Keratinocyte (primary cell): ENCODE measurements around the gene FGD1. TPM values are rescaled to one million over a fixed set of nuclear protein-coding genes. Genes with fewer than 3 reads are reported as not detected.

Source experiments
- DNase-seq: peaks from one replicate; pipeline ENCODE4 v3.0.0-alpha.2; 2011; ENCODE audit warnings: low read depth, missing footprints, low spot score
- FAIRE-seq: peaks from 2 replicates; lab custom pipeline; 2011; peaks lifted over from hg19 to GRCh38; lab: Jason Lieb, UNC
- H2AFZ ChIP-seq: 2 replicates; pipeline ENCODE4 v1.6.0; 2012; ENCODE audit warnings: low read length, control low read depth, inconsistent platforms; ENCODE audit not compliant: control insufficient read depth
- H3K27ac ChIP-seq: 2 replicates; pipeline ENCODE4 v1.5.1; 2011; ENCODE audit warnings: low read length; ENCODE audit not compliant: control insufficient read depth, insufficient read depth
- H3K27me3 ChIP-seq: 3 replicates; pipeline ENCODE4 v1.6.0; 2011; ENCODE audit warnings: low read length; ENCODE audit not compliant: control insufficient read depth, insufficient read depth; ENCODE audit errors: extremely low read depth
- H3K36me3 ChIP-seq, 2 experiments: 2 replicates in 1 of 2; 3 replicates in 1 of 2; pipeline ENCODE4 v1.5.1; 2011; ENCODE audit warnings: low read length in 2 of 2, mild to moderate bottlenecking in 1 of 2; ENCODE audit not compliant: control insufficient read depth in 2 of 2, insufficient read depth in 2 of 2; ENCODE audit errors: extremely low read depth in 1 of 2
- H3K4me1 ChIP-seq: 3 replicates; pipeline ENCODE4 v1.5.1; 2011; ENCODE audit warnings: low read length; ENCODE audit not compliant: control insufficient read depth, insufficient read depth; ENCODE audit errors: extremely low read depth
- H3K4me2 ChIP-seq: 3 replicates; pipeline ENCODE4 v1.6.0; 2011; ENCODE audit warnings: low read depth, low read length; ENCODE audit not compliant: control insufficient read depth, insufficient read depth; ENCODE audit errors: extremely low read depth
- H3K4me3 ChIP-seq, 3 experiments: fragments of 200-600 bp in 1 of 3; sonication (generic) in 1 of 3; 2 replicates in 2 of 3; 3 replicates in 1 of 3; pipeline ENCODE4 v1.5.1; 2011 to 2016; ENCODE audit warnings: low read length in 3 of 3, mild to moderate bottlenecking in 3 of 3, control low read depth in 2 of 3, inconsistent platforms in 1 of 3, low read depth in 1 of 3, mixed read lengths in 1 of 3, mixed run types in 1 of 3, moderate library complexity in 1 of 3; ENCODE audit not compliant: control insufficient read depth in 2 of 3, insufficient read depth in 2 of 3; ENCODE audit errors: extremely low read depth in 1 of 3
- H3K79me2 ChIP-seq: 2 replicates; pipeline ENCODE4 v1.6.0; 2012; ENCODE audit warnings: low read length; ENCODE audit not compliant: control insufficient read depth, insufficient read depth
- H3K9ac ChIP-seq: 3 replicates; pipeline ENCODE4 v1.6.0; 2011; ENCODE audit warnings: low read length; ENCODE audit not compliant: control insufficient read depth, insufficient read depth; ENCODE audit errors: extremely low read depth
- H3K9me1 ChIP-seq: 3 replicates; pipeline ENCODE4 v1.6.0; 2011; ENCODE audit warnings: low read length; ENCODE audit not compliant: control insufficient read depth, insufficient read depth; ENCODE audit errors: extremely low read depth
- H3K9me3 ChIP-seq: 2 replicates; pipeline ENCODE4 v1.5.1; 2012; ENCODE audit warnings: low read depth, low read length; ENCODE audit not compliant: control insufficient read depth
- H4K20me1 ChIP-seq: 3 replicates; pipeline ENCODE4 v1.6.0; 2011; ENCODE audit warnings: low read length; ENCODE audit not compliant: control insufficient read depth, insufficient read depth; ENCODE audit errors: extremely low read depth
- EZH2 ChIP-seq: IDR thresholded peaks from one replicate; pipeline ENCODE4 v1.6.1; 2012; ENCODE audit warnings: inconsistent platforms, mild to moderate bottlenecking, low read length, moderate library complexity
- dilution Hi-C: fragments of 300-500 bp; cut with MboI; formaldehyde crosslinking; loops from one replicate; pipeline ENCODE4 v1.7.0; 2020; ENCODE audit warnings: low sequenced_read_pairs; ENCODE audit not compliant: extremely low pct_ligation_motif_present
- polyA plus RNA-seq, 5 experiments: library from polyadenylated mRNA; depleted of rRNA in 3 of 5; stranded (reverse) in 3 of 5; stranded (forward) in 1 of 5; unstranded in 1 of 5; fragments of >200 nt; gene quantifications; 1 replicate in 1 of 5; 2 replicates in 3 of 5; 3 replicates in 1 of 5; pipeline versions ENCODE4 v1.2.1 to v1.2.3, GENCODE V29; 2011 to 2012; ENCODE audit warnings: missing spikeins in 2 of 5, low read depth in 1 of 5, low replicate concordance in 1 of 5
- TF ChIP-seq, protein P1 (sequence below), 3 experiments: IDR thresholded peaks in 1 of 3; conservative IDR thresholded peaks in 1 of 3; optimal IDR thresholded peaks in 1 of 3; 2 replicates in 2 of 3; 3 replicates in 1 of 3; pipeline versions ENCODE3 to v1.5.1; 2011; ENCODE audit warnings: low read length in 3 of 3, mild to moderate bottlenecking in 3 of 3, moderate library complexity in 2 of 3, control low read depth in 1 of 3, inconsistent platforms in 1 of 3; ENCODE audit not compliant: insufficient read depth in 2 of 3; ENCODE audit errors: extremely low read depth in 1 of 3

The FGD1 gene
- polyA plus RNA-seq, 1 donor (not counting 4 experiments of a cell fraction or from before 2014, with no cell fraction given) = 2.9 TPM

DNA sequence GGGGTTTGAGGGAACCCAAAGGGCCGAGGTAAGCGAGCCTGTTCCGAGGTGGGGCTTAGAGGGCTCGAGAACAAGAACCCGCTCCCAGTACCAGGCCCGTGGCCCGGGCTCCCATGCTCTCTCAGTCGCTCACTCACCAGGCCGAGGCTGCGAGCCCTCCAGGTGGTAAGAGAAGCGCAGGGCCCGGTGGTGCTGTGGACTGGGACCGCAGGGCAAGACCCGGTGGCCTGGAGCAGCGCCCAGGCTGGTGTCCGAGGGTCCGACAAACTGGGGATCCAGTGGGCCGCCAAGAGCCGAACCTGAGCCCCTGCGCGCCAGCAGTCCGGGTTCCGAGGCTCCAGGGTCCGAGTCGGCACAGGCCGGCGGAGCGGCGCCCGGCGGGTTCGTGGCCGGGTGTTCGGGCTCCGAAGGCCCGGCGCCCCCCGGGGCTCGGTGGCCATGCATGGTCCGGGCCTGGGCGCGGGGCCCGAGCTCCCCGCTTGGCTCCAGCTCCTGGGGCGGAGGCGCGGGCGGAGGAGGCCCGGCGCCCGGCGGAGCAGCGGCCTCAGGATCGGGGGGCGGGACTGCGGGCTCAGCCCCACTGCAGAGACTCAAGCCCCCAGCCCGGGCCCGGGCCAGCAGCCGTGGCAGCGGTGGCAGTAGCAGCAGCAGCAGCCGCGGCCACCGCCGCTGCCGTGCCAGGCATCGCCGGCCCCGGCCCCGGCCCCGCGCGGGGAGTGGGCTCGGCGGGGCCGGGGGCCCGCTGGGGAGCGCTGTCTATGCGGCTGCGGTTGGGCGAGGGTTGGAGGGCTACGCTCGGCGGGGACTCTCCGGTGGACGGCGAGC is 833 bp downstream of the FGD1 start:
- no peaks in the 10 kb centered on the region for H4K20me1 ChIP-seq
- peak overlapping the region; percentile 55 for H3K27ac ChIP-seq
- dilution Hi-C loops = no loop called here
- peak overlapping the region; percentile 80 for H3K9ac ChIP-seq
- TF ChIP-seq, protein P1, sequence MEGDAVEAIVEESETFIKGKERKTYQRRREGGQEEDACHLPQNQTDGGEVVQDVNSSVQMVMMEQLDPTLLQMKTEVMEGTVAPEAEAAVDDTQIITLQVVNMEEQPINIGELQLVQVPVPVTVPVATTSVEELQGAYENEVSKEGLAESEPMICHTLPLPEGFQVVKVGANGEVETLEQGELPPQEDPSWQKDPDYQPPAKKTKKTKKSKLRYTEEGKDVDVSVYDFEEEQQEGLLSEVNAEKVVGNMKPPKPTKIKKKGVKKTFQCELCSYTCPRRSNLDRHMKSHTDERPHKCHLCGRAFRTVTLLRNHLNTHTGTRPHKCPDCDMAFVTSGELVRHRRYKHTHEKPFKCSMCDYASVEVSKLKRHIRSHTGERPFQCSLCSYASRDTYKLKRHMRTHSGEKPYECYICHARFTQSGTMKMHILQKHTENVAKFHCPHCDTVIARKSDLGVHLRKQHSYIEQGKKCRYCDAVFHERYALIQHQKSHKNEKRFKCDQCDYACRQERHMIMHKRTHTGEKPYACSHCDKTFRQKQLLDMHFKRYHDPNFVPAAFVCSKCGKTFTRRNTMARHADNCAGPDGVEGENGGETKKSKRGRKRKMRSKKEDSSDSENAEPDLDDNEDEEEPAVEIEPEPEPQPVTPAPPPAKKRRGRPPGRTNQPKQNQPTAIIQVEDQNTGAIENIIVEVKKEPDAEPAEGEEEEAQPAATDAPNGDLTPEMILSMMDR (optimal IDR thresholded peaks at IDR 0.05 in 1 of 3, IDR thresholded peaks at IDR 0.05 in 1 of 3, conservative IDR thresholded peaks at IDR 0.05 in 1 of 3; ENCODE audit: extremely low read depth in 1 of 3, insufficient read depth in 2 of 3, low read length in 3 of 3) = no peak
- no peak for TF ChIP-seq EZH2
- no peaks in the 10 kb centered on the region for H3K9me3 ChIP-seq
- FAIRE-seq (no peak), DNase-seq (no peak)
- H3K9me1 ChIP-seq = no peaks in the 10 kb centered on the region
- no peaks in the 10 kb centered on the region for H3K36me3 ChIP-seq
- peak overlapping the region; percentile 78 for H2AFZ ChIP-seq
- peak overlapping the region; percentile 44 to 78 (median 67) for H3K4me3 ChIP-seq
- peaks cover 6% of the 10 kb centered on the region for H3K4me1 ChIP-seq
- H3K4me2 ChIP-seq = peak overlapping the region; percentile 81
- H3K79me2 ChIP-seq = peaks cover 20% of the 10 kb centered on the region
- no peaks in the 10 kb centered on the region for H3K27me3 ChIP-seq

DNA sequence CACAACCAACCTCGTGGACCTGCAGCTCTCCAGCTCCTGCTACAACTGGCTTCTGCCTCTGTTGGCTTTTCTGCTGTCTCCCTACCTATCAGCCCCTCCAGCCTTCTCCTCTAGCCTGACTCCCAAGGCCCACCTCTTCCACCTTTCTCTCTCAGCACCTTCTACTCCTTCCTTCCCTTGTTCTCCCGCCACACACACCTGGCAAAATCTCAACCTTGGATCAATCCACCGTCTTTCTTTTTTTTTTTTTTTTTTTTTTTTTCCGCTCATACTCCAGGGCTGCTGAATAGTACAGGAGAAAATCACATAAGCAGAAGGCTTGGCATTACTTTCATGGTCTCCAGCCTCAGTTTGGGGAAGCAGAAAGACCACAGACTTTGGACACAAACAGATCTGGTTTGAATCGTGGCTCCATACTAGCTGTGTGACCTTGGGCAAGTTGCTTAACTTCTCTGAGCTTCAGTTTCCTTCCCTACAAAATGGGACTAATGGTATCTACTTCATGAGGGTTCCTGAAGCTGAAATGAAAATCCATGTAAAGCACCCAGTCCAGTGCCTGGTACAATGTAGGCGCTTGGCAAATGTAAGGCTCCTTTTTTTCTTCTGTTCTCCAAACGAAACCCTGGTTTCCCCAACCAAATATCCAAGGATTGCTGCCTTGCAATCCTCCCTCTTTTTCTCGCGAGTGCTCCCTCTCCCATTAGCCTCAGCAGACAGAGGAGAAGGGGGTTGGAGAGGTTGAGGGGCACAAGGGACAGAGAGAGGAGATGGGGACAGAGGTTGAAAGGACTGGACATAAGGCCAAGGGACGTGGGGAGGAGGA is 1.7 kb downstream of the FGD1 start:
- no peaks in the 10 kb centered on the region for H4K20me1 ChIP-seq
- H3K4me3 ChIP-seq = peak overlapping the region; percentile 44 to 78 (median 67)
- H3K27ac ChIP-seq = peak overlapping the region; percentile 55
- no peaks in the 10 kb centered on the region for H3K27me3 ChIP-seq
- H2AFZ ChIP-seq = peak overlapping the region; percentile 78
- no peak for DNase-seq
- H3K9me3 ChIP-seq = no peaks in the 10 kb centered on the region
- H3K4me1 ChIP-seq = peaks cover 6% of the 10 kb centered on the region
- H3K9me1 ChIP-seq = no peaks in the 10 kb centered on the region
- no peaks in the 10 kb centered on the region for H3K36me3 ChIP-seq
- FAIRE-seq = no peak
- no peak for TF ChIP-seq EZH2
- TF ChIP-seq, protein P1 (optimal IDR thresholded peaks at IDR 0.05 in 1 of 3, IDR thresholded peaks at IDR 0.05 in 1 of 3, conservative IDR thresholded peaks at IDR 0.05 in 1 of 3; ENCODE audit: extremely low read depth in 1 of 3, insufficient read depth in 2 of 3, low read length in 3 of 3) = no peak
- H3K4me2 ChIP-seq = peak overlapping the region; percentile 81
- H3K9ac ChIP-seq = peak overlapping the region; percentile 80
- H3K79me2 ChIP-seq = peaks cover 20% of the 10 kb centered on the region
- dilution Hi-C loops = no loop called here
